Pulmonary artery endothelial cell (primary cell): ENCODE data around the gene INPP5D. TPM values are rescaled to one million over a fixed set of nuclear protein-coding genes. Genes with fewer than 3 reads are reported as not detected.
"Not testable (repeated sequence)": the region's sequence is repeated elsewhere in the genome, so short reads cannot be mapped to it uniquely, and the experiment has no call there.

ENCODE experiments used
- DNase-seq: peaks from one replicate; pipeline ENCODE4 v3.0.0-alpha.2; 2011; ENCODE audit warnings: low read depth, low spot score
- total RNA-seq: library from RNA; depleted of rRNA; stranded (reverse); fragments of >200 nt; gene quantifications from 2 replicates; pipeline ENCODE4 v1.2.3, GENCODE V29; 2014

Gene INPP5D
- total RNA-seq, 1 donor from 2014 or later, result 19.8 TPM

DNA sequence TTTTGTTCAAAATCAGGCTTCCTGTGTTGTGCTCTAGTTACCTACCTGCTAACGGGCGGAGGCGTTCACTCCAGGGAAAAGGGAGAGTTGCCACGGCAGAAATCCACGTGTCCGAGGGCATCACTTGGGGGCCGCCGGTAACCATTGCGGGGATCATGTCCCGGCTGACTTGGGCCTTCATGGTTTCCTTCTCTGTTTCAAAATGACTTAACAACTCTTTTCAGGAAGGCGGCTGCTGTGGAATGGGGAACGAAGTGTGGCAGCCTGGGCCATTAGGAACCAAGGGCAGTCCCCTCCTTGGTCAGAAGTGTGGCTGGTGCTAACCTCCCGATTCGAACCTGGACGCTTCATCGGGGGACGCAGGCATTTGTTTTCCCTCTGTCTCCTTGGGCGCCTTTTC lies 56.8 kb downstream of the INPP5D start:
- no peak for DNase-seq

DNA sequence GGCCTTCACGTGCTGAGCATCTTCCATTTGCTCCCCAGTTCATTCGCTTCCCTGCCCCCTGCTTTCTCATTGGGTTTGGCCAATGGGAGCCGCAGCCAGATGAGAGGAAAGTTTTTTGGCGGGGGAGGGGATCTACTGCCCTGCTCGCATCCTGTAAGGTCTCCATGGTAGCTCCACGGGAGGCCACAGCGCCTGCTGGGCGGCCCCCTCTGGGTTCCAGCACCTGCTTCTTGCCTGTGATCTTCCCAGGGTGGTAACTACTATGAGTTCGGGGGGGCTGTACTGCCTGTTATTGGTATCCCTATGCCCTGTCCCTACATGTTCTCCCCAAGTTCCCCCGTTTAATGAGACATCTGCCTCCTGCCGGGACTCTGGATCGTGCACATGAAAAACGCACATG lies 57.2 kb downstream of the INPP5D start:
- no peak for DNase-seq

DNA sequence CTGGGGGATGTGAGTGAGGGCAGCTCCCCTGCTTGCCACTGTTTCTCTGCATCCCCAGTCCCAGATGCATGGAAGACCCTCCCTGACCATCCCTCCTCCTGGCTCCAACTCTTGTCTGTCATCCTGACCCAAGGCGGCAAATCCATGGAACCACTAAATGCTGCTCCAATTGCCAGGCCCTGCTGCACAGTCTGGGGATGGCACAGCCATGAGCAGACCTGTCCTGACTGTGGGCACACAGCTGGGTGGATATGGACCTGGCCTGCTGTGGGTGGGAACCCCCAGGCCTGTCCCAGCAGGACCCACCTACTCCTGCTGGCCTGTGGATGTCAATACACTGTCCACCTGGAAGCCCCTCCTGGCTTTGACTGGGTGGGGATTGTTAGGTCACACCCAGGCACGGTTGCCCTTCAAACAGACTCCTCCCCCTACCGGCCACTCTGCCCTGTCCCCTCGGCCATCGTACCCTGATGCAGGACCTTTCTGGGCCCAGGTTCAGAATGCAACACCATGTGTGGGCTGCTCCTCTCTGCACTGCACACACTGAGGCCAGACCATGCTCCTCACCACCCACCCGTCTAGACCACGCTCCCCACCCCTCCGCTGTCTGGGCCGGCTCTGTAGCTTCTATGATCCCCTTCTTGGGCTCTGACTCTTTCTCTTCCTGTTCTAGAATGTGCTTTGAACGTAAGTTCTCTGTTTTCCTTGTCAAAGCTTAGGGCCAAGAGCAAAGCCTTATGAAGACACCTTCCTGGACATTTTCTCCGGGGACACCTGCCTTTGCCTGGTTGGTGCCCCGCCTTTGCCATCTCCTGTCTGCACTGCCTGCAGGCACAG lies 57.9 kb downstream of the INPP5D start:
- no peak for DNase-seq

DNA sequence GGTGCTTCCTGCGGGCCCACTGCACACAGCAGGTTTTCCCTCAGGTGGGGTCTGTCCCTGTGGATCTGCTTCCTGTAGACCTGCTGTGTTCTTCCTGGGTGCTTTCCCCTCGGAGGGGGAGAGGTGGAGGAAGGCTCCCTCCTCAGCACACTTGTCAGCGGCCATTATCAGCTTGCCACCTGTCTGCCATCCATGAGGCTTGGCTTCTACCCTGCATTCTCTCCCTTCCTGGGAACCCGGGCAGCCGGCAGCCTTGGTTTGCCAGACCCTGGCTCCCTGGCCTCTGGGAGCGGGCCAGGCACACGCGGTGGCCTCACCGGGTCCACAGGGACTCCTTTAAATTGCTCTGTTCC lies 58.5 kb downstream of the INPP5D start:
- no peak for DNase-seq

DNA sequence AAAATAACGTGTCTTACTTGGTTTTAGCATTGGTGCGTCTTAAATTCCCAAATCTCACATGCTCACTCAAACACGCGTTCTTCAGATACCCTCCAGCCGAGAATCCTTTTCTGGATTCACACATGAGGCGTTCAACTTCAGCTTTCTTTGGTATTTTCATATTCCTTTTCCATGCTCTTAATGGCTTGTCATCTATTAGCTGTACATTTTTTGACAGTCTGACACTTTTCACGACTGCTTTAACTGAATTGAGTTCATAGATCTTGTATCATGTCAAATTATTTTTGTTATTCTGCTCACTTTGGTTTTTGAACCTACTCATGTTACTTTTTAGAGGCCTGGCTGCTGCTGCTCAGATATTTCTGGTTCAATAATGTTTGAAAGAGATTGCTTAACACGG lies 59.0 kb downstream of the INPP5D start:
- DNase-seq, result no peak

DNA sequence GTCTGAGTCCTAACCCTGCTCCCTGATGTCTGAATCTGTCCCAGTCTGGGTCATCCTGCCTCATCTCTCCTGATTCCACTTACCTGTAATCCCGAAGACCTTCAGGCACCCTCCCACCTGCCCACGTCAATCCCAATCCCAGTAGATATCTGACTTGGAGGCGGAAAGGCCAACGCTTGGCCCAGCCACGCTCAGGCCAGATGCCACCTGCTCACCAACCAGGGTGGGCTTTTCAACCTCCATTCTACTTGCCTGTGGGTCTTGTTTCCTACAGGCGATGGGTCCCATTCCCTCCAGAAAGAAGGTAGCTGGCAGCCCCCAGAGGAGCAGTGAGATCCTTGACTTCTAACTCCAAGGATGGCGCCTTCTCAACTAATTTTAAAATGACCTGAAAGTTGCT lies 59.7 kb downstream of the INPP5D start:
- no peak for DNase-seq

DNA sequence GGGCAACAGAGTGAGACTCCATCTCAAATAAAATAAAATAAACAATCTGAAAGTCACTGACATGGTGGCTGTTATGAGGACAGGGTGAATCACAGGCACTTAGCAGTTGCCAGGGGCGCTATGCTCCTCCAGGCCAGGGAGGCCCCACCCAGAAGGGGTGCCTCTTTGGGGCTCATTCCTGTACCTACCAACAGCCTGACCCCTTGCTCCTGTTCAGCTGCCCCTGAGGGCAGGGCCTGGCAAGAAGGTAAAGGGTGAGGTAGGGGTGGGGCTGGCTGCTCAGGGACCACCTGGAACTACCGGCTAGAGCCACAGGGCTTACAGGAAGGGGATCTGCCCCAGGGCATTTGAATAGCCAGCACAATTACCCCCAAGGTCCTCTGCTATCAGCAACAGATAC lies 60.3 kb downstream of the INPP5D start:
- DNase-seq, result no peak

DNA sequence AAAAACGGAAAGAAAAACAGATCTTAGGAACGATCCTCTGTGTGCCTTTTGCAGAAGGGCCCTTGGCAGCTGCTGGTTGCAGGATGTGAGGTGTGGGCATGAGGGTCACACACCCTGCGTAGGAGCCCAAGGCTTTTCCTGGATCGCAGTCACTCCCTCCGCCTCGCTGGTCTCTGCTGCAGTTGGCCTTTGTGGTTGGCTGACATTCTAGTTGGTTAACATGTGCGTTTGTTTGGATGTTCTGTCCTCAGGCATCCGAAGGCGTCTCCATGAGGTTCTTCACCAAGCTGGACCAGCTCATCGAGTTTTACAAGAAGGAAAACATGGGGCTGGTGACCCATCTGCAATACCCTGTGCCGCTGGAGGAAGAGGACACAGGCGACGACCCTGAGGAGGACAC lies 61.7 kb downstream of the INPP5D start:
- no peak for DNase-seq

DNA sequence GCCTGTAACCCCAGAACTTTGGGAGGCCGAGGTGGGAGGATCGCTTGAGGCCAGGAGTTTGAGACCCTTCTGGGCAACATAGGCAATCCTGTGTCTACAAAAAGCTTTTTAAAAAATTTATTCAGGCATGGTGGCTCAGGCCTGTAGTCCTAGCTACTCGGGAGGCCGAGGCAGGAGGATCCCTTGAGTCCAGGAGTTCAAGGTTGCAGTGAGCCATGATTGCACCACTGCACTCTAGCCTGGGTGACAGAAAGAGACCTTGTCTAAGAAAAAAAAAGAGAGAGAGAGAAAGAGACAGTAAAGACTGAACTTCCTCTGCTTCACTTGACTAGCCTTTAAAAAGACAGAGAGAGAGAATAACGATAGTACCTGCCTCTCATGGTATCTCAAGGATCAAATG lies 62.4 kb downstream of the INPP5D start:
- DNase-seq, result no peak

DNA sequence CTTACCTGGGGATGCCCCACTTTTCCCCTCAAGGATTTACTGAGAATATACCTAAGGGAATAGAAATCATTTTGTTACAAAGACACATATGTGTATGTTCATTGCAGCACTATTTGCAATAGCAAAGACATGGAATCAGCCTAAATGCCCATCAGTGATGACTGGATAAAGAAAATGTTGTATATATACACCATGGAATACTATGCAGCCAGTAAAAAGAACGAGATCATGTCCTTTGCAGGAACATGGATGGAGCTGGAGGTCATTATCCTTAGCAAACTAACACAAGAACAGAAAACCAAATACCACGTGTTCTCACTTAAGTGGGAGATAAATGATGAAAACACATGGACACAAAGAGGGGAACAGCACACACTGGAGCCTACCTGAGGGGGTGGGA lies 63.4 kb downstream of the INPP5D start:
- not testable (repeated sequence) for DNase-seq

DNA sequence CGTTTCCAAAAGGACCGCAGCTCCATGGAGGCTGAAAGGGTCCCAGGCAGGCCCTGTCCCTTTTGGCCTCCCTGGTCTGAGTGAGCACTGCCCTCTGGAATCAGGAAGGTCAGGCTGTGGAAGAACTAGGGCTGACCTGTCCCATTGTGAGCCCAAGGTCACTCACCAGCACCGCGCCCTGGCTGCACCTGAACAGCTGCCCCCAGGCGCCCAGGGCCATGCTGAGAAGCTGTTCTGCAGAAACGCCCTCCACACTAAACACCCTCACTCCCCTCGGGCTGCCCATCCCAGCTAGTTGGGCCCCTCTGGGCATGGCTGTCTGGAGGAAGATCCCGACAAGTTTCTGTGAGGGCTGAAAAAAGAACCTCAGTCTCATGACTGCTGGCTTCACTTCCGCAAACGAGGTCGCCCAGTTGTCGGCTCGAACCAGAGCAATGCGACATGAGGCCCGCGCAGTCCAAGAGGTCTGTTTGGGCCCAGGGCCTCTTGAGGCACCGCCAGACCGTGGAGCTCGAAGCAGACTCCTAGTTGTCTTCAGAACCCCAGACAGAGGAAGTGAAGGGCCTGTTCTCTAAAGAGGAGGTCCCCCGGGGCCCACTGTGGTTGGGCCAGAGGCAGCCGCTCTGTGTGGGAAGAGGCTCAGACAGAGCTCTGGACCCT lies 64.4 kb downstream of the INPP5D start:
- no peak for DNase-seq

DNA sequence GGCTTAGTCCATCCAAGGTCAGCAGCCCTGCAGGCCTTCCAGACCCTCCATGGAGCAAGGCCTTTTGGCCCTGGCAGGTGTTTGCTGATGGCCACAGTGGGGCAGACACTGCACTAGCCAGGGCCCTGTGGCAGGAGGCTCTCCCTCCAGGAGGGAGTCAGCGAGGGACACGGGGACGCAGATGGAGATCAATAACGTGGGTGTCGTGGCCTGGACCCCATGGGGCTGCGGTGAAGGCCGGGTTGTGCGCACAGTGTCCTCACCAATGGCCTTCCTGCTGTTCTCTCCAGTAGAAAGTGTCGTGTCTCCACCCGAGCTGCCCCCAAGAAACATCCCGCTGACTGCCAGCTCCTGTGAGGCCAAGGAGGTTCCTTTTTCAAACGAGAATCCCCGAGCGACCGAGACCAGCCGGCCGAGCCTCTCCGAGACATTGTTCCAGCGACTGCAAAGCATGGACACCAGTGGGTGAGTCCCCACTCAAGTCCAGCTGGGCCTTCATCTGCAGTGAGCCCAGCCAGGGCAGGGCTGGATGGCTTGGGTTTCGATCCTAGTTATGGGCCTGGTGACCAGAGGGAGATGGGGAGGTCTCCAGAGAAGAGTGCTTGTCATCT lies 65.4 kb downstream of the INPP5D start:
- no peak for DNase-seq

DNA sequence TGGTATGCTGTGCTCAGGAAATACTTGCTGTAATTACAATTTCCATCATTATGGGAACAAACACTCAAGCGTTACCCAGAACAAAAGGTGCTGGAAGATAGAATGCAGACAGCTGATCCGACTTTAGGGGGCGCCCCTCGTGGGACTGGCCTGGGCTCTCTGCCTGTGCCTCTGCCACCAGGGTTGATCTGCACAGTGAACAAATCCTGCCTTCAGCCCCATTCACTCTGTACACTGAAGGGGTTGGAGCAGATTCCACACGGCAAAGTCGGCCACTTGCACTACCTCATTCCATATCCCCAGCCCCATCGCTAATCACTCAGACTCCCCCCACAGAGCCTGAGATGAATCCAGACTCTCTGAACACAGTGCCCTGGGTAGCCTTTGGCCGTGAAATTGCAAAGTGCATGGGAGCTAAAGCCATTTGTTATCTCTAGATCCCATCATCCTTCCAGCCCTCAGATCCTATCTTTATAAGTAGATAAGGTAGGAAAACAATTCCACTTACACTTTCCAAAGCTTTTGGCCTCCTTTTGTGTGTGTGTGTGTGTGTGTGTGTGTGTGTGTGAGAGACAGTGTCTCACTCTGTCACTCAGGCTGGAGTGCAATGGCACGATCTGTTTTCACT lies 69.3 kb downstream of the INPP5D start:
- DNase-seq, result no peak

DNA sequence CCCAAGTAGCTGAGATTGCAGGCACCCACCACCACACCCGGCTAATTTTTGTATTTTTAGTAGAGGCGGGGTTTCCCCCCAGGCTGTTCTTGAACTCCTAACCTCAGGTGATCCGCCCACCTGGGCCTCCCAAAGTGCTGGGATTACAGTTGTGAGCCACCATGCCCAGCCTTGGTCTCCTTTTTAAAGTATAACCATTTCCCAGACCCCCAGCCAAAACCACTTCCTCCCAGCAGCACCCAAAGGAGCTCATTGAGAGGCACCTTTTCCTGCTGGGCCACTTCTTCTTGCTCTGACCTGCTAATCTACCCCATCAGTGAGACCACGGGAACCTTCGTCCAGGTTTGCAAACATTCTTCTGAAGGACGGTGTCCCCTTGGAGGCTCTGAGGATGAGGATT lies 69.9 kb downstream of the INPP5D start:
- DNase-seq, result no peak

DNA sequence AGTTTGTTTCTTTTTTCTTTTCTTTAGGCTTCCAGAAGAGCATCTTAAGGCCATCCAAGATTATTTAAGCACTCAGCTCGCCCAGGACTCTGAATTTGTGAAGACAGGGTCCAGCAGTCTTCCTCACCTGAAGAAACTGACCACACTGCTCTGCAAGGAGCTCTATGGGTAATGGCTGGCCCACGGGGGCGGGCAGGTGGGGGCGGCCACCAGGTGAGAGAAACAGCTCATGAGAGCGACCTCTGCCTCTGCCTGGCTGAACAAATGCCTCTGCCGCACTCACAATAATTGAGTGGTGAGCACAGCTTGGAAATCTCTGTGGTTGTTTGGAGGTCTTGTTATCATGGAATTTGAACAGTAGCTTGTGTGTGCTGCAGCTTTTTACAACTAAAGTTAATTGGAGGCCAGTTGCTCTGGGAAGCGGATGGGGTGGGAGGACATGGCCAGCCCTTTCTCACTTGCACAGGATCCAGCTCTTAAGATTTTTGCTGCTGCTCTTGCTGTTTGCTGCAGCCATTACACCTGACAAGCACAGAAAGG lies 70.4 kb downstream of the INPP5D start:
- no peak for DNase-seq

DNA sequence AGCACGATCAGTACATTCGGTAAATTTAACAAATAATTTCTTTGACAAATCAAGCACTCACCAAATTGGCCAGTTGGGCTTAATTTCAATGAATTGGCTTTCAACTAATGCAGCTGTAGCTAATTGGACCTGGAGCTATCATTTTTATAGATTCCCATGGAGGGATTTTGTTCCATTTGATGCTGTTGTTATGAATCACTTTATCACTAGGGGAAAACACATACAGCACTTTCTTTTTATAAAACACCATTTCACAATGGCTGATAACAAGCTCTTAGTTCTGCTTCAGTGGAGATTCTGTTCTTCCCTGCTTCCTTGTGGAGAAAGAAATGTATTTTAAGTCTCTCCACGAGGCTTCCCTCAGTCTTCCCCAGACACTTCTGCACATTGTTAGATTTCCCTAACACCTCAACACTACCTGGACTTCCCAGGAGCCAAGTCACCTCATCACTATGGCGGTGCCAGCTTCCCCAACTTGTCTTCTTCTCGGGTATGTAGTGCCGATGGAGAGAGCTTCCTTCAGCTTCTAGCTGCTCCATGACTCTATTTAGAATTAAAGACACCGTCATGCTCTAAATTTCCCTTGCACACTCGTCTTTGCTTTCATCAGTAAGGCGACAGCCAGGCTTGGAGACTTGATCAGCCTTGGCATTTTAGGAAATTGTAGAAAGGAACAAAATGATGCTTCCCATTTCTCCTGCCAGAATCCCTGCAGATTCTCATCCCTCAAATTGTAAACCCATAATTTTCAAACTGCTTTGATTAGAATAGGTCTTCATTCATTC lies 72.0 kb downstream of the INPP5D start:
- no peak for DNase-seq

DNA sequence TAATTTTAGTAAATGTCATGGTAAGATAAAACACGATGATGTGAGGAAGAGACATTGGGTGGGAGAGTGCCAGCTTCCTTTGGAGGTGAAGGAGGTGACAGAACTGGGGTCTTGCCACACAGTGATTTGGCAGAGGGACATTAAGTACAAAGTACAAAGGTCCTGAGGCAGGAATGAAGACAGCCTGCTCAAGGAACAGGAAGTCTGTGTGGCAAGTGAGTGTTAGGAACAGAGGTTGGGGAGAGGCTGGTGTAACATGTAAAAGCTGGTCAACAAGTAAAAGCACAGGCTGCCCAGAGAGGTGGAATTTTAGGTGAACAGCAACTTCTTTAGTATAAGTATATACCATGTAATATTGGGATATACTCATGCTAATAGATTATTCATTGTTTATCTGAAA lies 73.1 kb downstream of the INPP5D start:
- DNase-seq, result no peak

DNA sequence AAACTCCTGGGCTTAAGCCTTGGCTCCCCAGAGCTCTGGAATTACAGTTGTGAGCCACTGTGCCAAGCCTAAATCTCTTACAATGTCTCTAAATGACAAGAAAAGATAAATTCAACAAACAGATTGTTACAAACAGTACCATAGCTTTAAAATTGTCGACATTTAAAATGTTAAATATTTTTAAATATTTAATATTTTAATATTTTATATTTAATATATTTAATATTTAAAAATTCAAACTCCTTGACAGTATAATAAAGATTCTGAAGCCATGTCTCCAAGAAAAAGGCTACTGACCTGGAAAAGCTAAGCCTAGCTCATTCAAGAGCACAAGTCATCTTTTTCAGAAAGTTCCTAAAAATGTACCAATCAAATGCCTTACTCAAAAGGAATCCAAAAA lies 75.3 kb downstream of the INPP5D start:
- no peak for DNase-seq

DNA sequence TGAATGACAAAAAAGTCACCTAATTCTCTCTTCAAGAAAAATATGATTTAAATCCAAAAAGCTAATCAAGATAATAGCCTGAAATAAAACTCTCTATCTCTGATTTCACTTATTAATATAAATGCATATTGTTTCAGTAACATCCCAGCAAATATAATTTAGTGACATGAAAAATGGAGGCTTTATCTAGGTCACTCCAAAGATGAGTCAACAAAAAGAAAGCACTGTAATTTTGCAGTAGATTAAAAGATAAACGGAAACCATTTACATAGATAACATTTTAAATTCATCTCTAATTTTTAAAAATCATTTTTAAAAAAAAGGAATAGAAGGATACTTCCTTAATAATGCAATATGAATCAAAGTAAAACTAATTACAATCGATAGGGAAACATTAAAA lies 76.9 kb downstream of the INPP5D start:
- no peak for DNase-seq

DNA sequence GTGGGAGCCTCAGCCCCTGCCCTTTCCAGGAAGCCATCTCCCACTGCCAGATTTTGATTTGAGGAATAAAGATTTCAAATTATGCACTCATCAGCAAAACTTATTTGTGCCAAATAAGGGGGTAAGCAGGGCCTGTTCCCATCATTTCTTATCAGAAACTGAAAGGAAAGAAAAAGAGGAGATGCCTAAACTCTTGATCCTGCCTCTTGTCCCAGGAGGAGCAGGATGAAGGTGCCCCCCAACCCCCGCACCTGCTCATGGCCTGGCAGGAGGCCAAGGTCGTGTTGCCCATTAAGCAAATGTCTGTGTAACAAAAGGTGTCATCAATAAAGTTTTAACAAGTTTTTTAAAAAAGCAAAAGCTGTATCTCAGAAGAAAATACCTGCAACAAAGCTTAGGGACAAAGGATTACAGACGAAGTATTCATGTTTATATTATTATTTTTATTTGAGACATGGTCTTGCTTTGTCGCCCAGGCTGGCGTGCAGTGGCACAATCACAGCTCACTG lies 80.0 kb downstream of the INPP5D start:
- no peak for DNase-seq

DNA sequence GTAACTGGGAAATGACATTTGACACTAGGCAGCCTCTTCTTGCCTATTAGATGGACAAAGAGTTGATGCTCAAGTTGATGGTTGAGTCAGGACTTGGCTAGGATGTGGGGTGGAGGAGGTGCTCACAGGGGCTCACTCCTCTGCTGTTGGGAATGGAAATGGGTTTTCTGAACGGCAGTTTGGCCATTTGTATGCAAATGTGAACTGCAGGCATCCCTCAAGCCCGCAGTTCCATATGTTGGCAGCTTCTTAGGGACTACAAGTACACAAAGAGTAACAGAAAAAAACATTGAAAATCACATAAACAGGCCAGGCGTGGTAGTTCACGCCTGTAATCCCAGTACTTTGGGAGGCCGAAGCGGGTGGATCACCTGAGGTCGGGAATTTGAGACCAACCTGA lies 80.8 kb downstream of the INPP5D start:
- DNase-seq, result no peak
